ENCODE measurements around the gene GALM.

Gene GALM

GRCh38 chr2:38659115-38659514 lies 6.8 kb upstream of the GALM start:
- no peak for TF ChIP-seq SIN3A (IDR thresholded peaks at IDR 0.05; ENCODE audit: borderline replicate concordance, insufficient read depth, low read length)
- no peak for TF ChIP-seq FOXP2 (optimal IDR thresholded peaks at IDR 0.05; ENCODE audit: borderline replicate concordance, extremely low read depth, extremely low read length, insufficient read depth)
- TF ChIP-seq TAF1 (IDR thresholded peaks at IDR 0.05; ENCODE audit: borderline replicate concordance, insufficient read depth, low read length) = no peak
- TF ChIP-seq, protein P1, sequence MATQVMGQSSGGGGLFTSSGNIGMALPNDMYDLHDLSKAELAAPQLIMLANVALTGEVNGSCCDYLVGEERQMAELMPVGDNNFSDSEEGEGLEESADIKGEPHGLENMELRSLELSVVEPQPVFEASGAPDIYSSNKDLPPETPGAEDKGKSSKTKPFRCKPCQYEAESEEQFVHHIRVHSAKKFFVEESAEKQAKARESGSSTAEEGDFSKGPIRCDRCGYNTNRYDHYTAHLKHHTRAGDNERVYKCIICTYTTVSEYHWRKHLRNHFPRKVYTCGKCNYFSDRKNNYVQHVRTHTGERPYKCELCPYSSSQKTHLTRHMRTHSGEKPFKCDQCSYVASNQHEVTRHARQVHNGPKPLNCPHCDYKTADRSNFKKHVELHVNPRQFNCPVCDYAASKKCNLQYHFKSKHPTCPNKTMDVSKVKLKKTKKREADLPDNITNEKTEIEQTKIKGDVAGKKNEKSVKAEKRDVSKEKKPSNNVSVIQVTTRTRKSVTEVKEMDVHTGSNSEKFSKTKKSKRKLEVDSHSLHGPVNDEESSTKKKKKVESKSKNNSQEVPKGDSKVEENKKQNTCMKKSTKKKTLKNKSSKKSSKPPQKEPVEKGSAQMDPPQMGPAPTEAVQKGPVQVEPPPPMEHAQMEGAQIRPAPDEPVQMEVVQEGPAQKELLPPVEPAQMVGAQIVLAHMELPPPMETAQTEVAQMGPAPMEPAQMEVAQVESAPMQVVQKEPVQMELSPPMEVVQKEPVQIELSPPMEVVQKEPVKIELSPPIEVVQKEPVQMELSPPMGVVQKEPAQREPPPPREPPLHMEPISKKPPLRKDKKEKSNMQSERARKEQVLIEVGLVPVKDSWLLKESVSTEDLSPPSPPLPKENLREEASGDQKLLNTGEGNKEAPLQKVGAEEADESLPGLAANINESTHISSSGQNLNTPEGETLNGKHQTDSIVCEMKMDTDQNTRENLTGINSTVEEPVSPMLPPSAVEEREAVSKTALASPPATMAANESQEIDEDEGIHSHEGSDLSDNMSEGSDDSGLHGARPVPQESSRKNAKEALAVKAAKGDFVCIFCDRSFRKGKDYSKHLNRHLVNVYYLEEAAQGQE (IDR thresholded peaks at IDR 0.05; ENCODE audit: insufficient read depth in 1 of 2, low read depth in 2 of 2, low read length in 2 of 2) = no peak
- no peak for TF ChIP-seq POLR2AphosphoS5 (IDR thresholded peaks at IDR 0.05; ENCODE audit: low read depth, low read length)

DNA sequence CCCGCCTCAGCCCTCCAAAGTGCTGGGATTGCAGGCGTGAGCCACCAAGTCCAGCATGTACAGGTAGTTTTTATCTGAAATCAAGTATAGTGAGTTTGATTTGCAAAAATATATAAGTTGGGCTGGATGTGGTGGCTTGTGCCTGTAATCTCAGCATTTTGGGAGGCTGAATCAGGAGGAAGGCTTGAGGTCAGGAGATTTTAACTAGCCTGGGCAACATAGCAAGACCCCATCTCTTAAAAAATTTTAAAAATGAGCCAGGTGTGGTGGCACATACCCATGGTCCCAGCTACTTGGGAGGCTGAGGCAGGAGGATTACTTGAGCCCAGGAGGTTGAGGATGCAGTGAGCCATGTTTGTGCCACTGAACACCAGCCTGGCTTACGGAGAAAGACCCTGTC lies 5.6 kb upstream of the GALM start:
- TF ChIP-seq TAF1 (IDR thresholded peaks at IDR 0.05; ENCODE audit: borderline replicate concordance, insufficient read depth, low read length) = no peak
- no peak for TF ChIP-seq POLR2AphosphoS5 (IDR thresholded peaks at IDR 0.05; ENCODE audit: low read depth, low read length)
- TF ChIP-seq, protein P1 (IDR thresholded peaks at IDR 0.05; ENCODE audit: insufficient read depth in 1 of 2, low read depth in 2 of 2, low read length in 2 of 2) = no peak
- TF ChIP-seq FOXP2 (optimal IDR thresholded peaks at IDR 0.05; ENCODE audit: borderline replicate concordance, extremely low read depth, extremely low read length, insufficient read depth) = no peak
- TF ChIP-seq SIN3A (IDR thresholded peaks at IDR 0.05; ENCODE audit: borderline replicate concordance, insufficient read depth, low read length) = no peak

DNA sequence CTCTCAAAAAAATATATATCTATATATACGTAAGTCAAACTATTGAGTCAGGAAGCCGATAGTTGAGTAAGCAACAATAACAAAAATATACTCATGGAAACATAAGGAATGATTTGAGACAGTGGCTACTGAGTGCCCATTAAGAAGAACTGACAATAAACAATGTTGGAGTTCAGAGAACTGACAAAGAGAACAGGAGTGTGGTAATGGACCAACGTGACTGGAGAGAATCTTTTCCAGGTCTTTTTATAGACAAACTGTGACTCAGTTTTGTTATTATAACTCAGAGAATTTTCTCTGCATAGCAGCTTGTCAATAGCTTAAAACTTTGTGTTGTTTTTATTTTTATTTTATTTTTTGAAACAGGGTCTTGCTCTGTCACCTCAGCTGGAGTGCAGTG lies 4.6 kb upstream of the GALM start:
- TF ChIP-seq SIN3A (IDR thresholded peaks at IDR 0.05; ENCODE audit: borderline replicate concordance, insufficient read depth, low read length) (no peak), FOXP2 (optimal IDR thresholded peaks at IDR 0.05; ENCODE audit: borderline replicate concordance, extremely low read depth, extremely low read length, insufficient read depth) (no peak), TAF1 (IDR thresholded peaks at IDR 0.05; ENCODE audit: borderline replicate concordance, insufficient read depth, low read length) (no peak), POLR2AphosphoS5 (IDR thresholded peaks at IDR 0.05; ENCODE audit: low read depth, low read length) (no peak)
- TF ChIP-seq, protein P1 (IDR thresholded peaks at IDR 0.05; ENCODE audit: insufficient read depth in 1 of 2, low read depth in 2 of 2, low read length in 2 of 2) = no peak

DNA sequence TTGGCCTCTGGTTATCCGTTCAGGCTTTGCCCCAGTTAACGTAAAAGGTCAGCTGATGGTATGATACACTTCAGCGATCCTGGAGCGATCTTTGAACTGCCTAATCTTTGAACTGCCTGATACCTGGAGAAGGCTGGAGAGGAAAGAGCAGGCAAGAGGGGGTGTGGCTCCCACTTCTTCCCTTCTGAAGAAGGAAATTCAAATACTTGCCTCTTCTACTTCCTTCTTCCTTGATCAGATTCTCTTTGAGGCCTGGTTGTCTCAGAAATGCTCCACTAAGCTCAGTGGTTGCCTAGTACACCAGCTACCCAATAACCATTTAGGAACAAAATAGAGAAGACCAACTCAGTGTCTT lies 619 bp downstream of the GALM start:
- TF ChIP-seq TAF1 (IDR thresholded peaks at IDR 0.05; ENCODE audit: borderline replicate concordance, insufficient read depth, low read length) = no peak
- TF ChIP-seq, protein P1 (IDR thresholded peaks at IDR 0.05; ENCODE audit: insufficient read depth in 1 of 2, low read depth in 2 of 2, low read length in 2 of 2) = no peak
- TF ChIP-seq FOXP2 (optimal IDR thresholded peaks at IDR 0.05; ENCODE audit: borderline replicate concordance, extremely low read depth, extremely low read length, insufficient read depth) = no peak
- no peak for TF ChIP-seq SIN3A (IDR thresholded peaks at IDR 0.05; ENCODE audit: borderline replicate concordance, insufficient read depth, low read length)
- TF ChIP-seq POLR2AphosphoS5 (IDR thresholded peaks at IDR 0.05; ENCODE audit: low read depth, low read length) = no peak

DNA sequence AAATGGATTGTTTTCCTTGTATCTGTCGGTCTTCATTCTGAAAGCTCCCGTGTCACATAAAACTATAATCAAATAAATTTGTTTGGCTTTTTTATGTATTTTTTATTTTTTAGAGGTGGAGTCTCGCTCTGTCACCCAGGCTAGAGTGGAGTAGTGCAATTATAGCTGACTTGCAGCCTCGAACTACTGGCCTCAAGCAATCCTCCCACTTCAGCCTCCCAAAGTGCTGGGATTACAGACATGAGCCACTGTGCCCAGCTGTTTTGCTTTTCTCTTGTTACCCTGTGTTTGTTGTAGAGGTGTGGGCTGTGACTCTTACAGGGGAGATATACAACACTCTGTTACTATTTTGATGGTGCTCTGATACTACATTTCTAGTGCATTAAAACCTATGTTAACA lies 2.2 kb downstream of the GALM start:
- no peak for TF ChIP-seq POLR2AphosphoS5 (IDR thresholded peaks at IDR 0.05; ENCODE audit: low read depth, low read length)
- no peak for TF ChIP-seq SIN3A (IDR thresholded peaks at IDR 0.05; ENCODE audit: borderline replicate concordance, insufficient read depth, low read length)
- TF ChIP-seq, protein P1 (IDR thresholded peaks at IDR 0.05; ENCODE audit: insufficient read depth in 1 of 2, low read depth in 2 of 2, low read length in 2 of 2) = no peak
- TF ChIP-seq FOXP2 (optimal IDR thresholded peaks at IDR 0.05; ENCODE audit: borderline replicate concordance, extremely low read depth, extremely low read length, insufficient read depth) = no peak
- TF ChIP-seq TAF1 (IDR thresholded peaks at IDR 0.05; ENCODE audit: borderline replicate concordance, insufficient read depth, low read length) = no peak

Measured in PFSK-1 (cell line).